ENCODE data around the gene FOXF1.

- no peak for TF ChIP-seq CTCF (IDR thresholded peaks at IDR 0.05)
- TF ChIP-seq POLR2A (IDR thresholded peaks at IDR 0.05), result no peak
Measured at GRCh38 chr16:86500708-86501510, 9.4 kb upstream of the FOXF1 start.

Measured in uterus (tissue), 2 donors.